GM21423 (cell line): ENCODE results near the gene HIGD1A.

Experiments used
- ATAC-seq: cut with Tn5 transposase; IDR thresholded peaks from one replicate; pipeline ENCODE4 v1.9.1; 2021; ENCODE audit warnings: mild to moderate bottlenecking, moderate library complexity; ENCODE audit not compliant: unreplicated experiment

HIGD1A gene

DNA sequence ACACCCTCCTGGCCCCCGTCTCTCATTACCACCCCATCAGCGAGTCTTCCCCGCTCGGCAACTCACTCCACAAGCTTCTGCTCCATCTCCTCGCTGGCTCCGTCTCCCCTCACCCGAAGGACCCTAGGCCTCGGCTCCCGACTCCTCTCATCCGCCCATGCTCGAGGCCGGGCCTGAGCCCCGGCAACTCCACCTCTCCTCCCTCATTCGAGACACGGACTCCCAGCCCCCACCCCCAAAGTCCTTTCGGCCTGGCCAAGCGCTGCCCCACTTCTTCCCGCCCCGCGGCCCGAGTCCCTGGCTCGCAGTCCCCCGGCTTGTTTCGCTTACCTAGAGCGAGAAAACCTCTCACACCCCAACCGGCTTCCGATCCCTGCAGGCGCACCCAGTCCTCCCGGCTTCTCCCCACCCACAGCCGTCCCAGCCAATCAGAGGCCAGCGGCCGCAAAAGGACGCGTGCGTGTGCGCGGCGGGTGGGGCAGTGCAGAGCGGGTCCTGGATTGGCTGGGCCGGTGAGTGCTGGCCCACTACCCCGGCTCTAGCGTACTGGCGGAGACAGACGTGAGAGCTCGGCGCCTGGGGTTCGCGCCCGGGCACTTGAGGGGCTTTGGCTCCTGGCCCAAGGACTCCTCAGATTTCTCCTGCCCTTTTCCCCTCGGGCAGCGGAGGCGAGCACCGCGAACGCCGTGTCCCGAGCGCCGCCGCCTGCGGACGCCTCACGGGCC lies at the start of gene HIGD1A:
Gene HIGD1A (minus strand): TSS at position 385 of the 725 bp plus-strand sequence. CDS start 10,237 bp downstream, outside the sequence.
- peak; percentile 99 for ATAC-seq

DNA sequence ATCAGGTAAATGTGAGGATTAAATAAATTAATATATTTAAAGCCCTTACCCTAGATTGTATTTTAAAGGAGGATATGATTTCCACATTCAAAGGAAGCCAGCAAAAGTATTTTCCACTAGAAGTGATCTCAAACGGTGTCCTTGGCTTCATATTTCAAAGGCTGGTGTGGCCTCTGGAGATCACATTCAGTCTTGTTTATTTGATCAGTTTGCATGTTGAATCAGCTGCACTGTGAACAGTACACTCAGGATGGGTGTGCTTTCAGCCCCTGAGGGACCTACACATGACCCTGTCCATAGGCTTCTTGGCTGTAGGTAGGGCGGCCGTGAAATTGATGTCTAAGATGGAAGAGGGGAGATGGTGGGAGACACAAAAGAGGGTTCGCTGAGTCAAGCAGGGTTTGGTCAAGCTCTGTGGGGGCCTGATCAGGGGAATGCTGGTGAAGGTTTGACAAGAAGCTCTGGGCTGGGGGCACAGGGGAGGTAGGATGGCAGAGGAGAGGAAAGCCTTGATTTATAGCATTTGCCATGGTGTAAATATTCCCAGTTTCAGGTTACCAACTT lies 49.5 kb upstream of the HIGD1A start:
- no peak for ATAC-seq

DNA sequence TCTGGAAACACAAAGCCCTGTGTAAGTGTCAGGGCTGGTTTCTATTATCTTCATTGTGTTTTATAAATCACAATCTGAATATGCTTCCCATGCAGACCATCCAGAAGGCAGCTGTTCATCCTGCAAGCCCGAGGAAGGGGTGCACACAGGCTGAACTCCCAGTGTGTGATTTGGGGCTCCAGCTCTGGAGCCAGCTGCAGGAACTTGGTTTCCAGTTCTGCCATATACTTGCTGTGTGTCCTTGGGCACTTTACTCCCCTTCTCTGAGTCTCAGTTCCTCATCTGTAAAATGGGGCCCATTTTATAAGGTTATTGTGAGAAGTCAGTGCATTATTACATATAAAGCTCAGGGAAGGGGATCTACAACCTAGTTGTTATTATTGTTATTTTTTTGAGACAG lies 48.8 kb upstream of the HIGD1A start:
- no peak for ATAC-seq

DNA sequence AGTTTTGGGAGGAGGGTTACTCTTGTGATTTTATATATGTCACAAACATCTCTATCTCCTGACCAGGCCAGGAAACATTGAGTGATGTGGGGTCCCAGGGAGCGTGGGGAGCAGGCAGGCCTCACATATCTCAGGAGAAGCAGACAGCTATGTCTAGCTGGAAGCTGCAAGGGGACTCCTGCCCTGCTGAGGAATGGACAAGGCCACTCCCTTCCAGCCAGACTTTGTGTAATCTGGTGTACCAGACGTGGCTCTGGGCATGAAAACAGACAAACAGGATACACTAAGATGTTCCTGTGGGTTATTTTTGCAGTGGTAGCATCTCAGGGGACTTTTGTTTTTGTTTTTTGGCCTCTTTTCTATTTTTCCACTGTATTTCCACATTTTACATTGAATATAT lies 48.2 kb upstream of the HIGD1A start:
- no peak for ATAC-seq

DNA sequence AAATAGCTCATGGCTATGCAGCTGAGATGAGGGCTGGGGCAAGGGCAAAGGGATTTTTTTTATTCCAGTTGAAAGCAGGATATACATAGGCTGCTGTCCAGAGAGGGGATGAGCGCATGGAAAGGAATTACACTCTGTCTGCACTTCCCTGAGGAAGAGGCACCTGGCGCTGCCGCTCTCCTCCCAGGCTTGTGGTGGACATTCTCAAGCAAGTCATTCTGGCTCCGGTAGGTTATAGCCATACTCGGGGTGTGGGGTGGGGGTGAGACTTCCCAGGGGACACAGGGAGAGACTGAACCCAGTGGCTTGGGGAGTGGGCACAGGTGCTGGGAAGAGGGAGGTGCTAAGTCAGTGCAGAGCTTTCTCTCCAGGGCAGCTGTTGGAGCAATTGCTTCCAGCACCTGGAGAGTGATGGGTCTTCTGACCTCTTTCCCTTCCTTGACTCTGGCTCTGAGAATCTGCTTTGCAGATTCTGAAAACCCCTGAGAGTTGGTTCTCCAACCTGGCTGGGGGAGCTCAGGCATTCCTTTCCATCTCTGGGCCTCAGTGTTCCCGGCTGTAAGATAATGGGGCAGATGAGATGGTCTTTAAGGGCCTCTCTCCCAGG lies 47.0 kb upstream of the HIGD1A start:
- no peak for ATAC-seq

DNA sequence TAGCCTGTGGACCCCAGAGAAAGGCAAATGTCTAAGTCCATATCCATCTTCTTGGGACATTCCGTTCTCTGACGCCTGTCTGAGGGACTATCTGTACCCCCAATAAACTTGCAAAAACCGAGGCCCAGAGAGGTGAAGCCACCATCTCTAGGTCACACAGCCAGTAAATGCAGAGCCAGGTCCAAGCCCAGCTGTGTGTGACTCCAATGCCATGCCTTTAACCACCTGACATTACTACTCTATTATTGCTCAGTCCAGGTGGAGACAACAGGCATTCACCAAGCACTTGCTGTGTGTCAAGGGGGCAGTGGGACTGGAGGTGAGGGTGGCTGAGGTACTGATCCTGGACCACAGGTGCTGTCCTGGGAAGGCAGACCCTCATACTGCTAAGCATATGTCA lies 46.0 kb upstream of the HIGD1A start:
- no peak for ATAC-seq

DNA sequence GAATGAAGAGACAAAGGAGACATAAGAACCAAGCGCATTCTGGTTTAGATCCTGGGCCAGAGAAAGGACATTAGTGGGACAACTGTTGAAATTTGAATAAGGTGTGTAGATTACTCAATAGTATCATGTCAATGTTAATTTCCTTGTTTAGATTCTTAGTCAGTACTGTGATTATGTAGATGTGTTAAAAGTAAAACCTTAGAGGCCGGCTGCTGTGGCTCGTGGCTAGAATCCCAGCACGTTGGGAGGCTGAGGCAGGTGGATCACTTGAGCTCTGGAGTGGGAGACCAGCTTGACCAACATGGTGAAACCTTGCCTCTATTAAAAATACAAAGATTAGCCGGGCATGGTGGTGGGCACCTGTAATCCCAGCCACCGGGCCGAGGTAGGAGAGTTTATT lies 44.7 kb upstream of the HIGD1A start:
- ATAC-seq: no peak

DNA sequence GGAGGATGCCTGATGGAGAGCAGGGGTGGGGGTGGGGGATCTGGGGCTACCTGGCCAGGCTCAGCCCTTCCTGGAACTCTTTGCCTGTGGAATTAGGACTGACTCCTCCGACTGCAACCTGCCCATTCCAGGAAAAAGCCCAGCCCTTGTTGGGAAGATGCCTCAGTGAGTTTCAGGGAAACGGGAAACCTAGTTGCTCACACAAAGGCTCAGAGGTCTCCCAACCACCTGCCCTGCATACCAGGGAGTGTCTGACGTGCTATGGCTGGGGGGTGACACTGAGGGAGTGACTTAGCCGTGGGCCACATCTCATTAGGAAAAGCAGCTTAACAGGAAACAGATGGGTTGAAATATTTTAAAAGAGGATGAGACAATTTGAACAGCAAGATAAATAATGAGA lies 43.4 kb upstream of the HIGD1A start:
- ATAC-seq: no peak

DNA sequence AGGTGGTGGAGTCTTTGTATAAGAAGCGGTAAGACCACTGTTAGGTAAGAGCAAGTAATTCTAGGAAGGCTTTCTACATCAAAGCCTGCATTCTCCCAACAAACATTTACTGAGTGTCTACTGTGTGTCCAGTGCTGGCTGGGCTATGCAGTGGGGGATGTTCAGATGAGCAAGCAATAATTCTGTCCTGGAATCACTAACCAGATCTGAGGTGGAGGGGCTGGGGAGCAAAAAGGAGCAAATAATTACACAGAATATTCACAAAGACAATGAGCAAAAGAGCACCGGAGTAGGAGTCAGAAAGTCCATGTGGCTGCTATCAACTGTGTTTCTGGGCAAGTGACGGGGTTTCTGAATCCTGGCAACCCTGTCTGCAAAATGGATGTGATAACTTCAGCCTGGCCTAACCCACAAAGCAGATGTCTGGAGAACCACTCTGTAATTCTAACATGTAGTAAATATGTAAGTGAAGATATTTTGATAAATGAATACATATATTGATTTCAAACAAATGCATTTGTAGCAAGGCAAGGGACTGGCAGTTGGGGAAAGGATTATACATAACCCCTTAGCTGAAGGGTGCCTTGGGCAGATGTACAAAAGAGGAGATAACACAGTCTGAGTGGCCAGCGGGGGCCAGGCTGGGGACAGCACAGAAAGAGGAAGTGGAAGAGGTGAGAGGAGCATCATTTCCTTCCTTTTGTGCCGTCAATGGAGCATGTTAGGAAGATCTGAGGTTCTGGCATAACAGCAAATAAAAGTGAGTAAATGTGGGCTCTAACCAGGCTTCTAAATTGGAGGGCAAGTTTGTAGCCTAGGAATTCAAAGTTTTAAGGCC lies 42.6 kb upstream of the HIGD1A start:
- no peak for ATAC-seq

DNA sequence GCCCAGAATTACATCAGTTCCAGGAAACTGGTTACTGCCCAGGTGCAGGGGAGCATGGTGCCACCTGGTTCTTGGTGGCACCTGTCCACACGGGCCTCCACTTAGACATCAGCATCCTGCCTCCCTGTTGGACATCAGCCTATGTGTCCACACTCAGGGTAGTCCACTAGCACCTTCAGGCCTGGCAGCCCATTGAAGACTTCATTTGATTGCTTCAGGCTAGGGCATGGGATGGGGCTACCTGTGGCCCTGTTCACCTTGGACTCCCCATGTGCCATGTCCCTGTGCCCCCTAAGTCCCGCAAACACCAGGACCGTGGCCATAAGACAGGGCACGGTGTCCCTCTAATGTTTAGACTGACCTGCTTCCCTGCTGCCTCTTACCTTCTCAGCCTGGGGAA lies 40.5 kb upstream of the HIGD1A start:
- ATAC-seq: no peak

DNA sequence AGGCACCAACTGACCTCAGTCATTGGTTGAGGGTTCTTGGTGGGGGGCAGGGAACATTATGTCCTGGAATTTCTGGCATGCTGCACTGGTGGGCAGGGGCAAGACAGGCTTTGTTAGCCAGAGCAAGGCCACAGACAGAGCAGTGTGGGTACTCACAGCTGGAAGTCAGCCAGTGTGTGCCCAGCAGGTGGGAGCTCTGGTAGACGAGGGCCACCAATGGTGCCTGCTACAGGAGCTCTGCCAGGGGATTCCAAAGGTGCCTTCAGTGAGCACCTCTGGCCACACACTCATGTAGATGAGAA lies 40.1 kb upstream of the HIGD1A start:
- no peak for ATAC-seq

DNA sequence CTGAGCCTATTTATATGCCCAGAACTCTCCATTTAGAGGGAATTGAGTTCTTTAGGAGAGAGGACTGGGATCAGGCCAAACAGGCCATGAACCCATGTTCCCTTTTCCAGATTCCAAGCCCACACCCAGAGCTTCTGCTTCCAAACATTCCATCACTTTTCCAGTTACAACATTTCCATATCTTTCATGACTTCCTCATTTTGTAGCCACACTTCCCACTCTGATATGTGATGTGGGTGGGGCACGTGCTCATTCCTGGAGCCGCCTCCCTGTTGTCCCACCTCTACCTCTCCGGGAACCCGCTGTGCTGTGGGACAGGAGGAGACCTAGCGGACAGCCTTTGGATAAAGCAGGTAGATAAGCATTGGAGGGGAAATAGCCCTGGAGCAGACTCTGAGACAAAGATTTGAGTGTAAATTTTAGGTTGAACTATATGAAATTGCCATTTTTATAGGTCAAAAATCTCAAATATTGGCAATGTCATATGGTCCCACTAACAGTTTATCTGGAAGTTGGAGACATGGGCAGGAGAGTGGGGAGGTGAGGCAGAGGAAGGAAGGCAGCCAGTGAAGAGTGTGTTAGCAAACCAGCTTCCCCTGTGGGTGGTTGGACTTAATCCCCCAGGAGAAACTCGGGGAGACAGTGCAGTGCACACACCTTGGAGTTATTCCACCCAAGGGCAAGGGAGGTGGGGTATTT lies 39.6 kb upstream of the HIGD1A start:
- no peak for ATAC-seq

DNA sequence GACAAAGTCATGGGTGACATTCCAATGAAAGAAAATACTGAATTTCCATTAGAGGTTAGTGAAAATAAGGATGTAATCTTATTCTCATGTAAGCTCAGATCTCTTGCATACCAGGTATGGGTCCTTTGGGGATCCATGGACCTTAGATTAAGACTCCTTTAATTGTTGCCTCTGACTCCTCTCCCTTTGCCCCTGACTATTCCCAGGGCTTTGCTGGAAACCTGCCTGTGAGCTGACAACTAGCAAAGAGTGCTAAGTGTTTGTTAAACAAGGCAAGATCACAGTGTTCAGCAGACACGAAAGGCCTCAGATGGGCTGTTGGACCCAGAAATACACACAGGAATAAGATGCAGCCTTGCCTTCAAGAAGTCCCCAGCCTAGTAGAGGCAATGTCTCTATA lies 37.0 kb upstream of the HIGD1A start:
- no peak for ATAC-seq

DNA sequence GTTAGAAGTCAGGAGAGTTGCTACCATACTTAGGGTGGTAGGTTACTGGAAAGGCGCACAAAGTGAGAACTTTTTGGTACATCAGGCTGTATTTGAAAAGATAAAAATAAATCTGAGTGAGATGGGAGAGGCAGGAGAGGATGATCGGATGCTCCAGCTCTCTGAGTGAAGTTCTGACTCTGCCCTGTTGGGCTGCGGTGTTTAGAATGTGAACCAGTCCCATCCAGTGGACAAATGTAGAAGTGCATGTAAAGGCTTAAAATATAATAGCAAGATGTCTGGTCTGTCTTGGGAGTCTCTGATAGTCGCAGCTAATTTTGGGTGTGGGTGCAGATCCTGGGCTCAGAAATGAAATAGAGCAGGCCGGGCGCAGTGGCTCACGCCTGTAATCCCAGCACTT lies 35.3 kb upstream of the HIGD1A start:
- peak; percentile 89 for ATAC-seq

DNA sequence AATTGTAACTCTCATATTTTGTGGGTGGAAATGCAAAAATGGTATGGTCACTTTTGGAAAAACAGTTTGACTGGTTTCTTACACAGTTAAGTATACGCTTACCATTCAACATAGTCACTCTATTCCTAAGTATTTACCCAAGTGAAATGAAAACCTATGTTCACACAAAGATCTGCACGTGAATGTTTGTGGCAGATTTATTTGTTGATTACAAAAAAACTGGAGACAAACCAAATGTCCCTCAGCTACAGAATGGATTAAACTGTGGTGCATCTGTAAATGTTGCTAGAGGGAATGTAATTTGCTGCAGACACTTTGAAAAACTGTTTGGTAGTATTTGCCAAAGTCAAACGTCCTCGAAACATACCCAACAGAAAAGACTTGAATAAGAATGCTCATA lies 34.3 kb upstream of the HIGD1A start:
- no peak for ATAC-seq

DNA sequence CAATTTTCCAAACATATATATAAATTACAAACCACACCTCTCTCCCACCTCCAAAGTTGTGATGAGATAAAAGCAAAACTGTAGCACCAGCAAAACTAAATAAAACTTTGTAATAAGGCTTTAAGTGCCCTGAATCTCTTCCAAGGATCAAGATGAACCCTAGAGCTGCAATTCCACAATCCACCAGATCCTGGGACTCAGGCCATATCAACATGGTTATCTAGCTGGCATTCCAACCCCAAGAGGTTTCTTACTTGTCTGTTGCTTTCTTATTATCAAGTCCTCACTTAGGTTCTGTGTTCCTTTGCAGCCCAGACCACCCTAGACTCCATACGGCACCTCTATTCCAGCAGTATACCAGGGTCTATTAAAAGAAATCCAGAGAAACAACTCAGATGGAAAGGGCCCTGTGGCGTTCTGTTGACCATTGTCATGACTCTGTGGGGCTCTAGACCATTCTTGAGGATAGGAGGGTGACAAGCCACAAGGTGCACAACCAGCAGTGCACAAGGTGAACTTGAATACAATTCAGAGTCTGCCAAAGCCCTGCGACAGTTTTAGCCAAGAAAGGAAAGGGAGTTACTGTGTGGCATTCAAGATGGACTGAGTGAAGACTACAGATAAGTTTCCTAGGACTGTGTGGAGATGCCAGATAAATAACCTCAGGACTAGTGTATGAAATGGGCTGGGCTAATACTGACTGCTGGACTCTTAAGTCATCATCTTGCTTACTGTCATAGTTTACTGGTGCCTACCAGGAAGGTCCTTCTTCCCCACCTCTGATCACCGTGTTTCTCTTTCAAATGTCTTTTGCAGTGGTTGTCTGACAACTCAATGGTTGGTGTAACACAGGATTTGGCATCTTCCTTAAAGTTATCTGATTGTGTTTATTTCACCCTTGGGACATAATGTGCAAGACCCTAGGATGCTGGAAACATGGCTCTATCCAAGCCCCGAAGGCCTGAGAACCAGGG lies 32.1 kb upstream of the HIGD1A start:
- ATAC-seq: no peak

DNA sequence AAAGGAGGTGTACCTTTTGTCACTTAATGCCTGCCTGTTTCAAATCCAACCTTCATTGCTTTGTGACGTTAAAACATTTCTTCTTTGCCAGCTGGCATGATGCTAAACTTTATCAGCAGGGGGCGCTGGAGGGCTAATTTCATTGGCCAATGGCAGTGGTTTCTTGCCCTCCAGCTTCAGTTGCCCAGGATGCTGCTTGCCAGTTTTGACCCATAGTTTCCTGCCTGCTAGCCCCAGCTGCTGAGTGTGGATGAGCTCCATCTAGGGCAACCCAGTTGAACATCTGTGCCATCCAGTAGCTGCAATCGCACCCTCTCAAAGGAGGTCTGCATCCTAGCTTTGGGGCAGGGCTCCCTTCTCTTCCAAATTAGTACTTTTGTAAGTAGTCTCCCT lies 27.0 kb upstream of the HIGD1A start:
- peak; percentile 63 for ATAC-seq

DNA sequence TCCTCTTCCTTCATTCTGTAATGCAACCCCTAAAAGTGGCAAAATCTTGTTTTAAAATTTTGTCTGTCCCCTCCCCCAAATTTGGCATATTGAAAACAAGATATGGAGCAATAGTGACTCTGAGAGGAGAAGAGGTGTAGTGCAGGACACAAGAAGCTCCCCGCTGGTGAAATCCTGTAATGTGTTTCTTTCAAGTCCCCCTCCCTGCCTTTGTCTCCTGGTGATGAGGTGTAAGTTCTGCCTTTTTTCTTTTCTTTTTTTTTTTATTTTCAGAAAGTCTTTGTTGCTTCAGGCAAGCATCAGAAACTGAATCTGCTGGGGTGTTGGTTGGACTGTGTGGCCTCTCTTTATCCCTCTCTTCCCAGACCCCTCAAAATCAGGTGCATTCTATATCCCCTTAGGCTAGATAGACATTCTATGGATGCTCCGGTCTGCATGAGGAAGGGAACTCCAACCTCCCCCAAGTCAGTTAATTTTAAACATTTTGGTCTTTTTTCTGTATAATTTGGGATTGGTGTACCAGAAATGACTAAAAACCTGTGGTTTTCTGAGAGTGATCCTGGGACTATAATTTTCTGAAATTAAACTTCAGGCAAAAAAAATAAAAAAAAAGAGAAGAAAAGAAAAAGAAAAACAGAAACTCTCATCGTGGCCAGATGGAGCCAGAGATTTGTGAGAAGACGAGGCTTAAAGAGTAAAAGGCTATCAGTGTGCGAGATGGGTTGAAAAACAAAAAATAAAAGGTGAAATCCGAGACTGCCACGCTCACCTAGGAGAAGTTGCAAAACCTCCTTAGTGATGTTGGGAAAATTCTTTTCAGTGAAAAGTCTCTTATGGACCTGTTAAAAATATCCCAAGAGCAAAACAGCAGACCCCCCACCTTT lies 26.4 kb upstream of the HIGD1A start:
- no peak for ATAC-seq
